K562 (cell line): Measurements from ENCODE around the gene MEGF9. TPM values are rescaled to one million over a fixed set of nuclear protein-coding genes. Genes with fewer than 3 reads are reported as not detected.
A peak's percentile ranks its signal among the peaks of the same experiment; 100 is the strongest.

Experiments
- BDP1 ChIP-seq: IDR thresholded peaks from 3 replicates; pipeline ENCODE4 v1.6.1; 2011; ENCODE audit not compliant: insufficient read length, insufficient read depth
- COPS2 ChIP-seq: fragments of 450-650 bp; conservative IDR thresholded peaks from 2 replicates; pipeline ENCODE4 v1.6.1; 2016; ENCODE audit warnings: mild to moderate bottlenecking, moderate library complexity
- DIDO1 ChIP-seq: fragments of 450-650 bp; IDR thresholded peaks from 2 replicates; pipeline ENCODE4 v1.6.1; 2016; ENCODE audit warnings: low read depth, missing biosample characterization, missing genetic modification characterization
- HDAC8 ChIP-seq: fragments of 450-650 bp; IDR thresholded peaks from 2 replicates; pipeline ENCODE4 v1.6.1; 2016; ENCODE audit warnings: mild to moderate bottlenecking, missing genetic modification characterization, moderate library complexity, missing compliant biosample characterization
- LARP7 ChIP-seq: fragments of 450-650 bp; IDR thresholded peaks from 2 replicates; pipeline ENCODE4 v1.6.1; 2016
- MLLT1 ChIP-seq, 2 experiments: fragments of 450-650 bp; IDR thresholded peaks; 2 replicates each; pipeline ENCODE4 v1.6.1; 2016
- MTF1 ChIP-seq: fragments of 250-450 bp; sonication (Bioruptor Pico); IDR thresholded peaks from 2 replicates; pipeline ENCODE4 v1.9.0; 2021; ENCODE audit warnings: moderate library complexity, mild to moderate bottlenecking, inconsistent platforms, borderline replicate concordance
- NCOR1 ChIP-seq: fragments of 450-650 bp; IDR thresholded peaks from 2 replicates; pipeline ENCODE4 v1.6.1; 2016; ENCODE audit warnings: mild to moderate bottlenecking, moderate library complexity
- NR2C1 ChIP-seq, 2 experiments: fragments of 450-650 bp; IDR thresholded peaks; 2 replicates each; pipeline ENCODE4 v1.6.1; 2017; ENCODE audit warnings: mild to moderate bottlenecking in 2 of 2, antibody characterized with exemption in 1 of 2, inconsistent platforms in 1 of 2, missing compliant biosample characterization in 1 of 2, missing genetic modification characterization in 1 of 2
- PRPF4 ChIP-seq: fragments of 200-400 bp; formaldehyde crosslinking; IDR thresholded peaks from one replicate; pipeline ENCODE4 v1.6.1; 2017; ENCODE audit warnings: low read length, low read depth, mild to moderate bottlenecking; ENCODE audit not compliant: insufficient read depth, poor library complexity, severe bottlenecking
- RBM17 ChIP-seq: fragments of 200-400 bp; formaldehyde crosslinking; IDR thresholded peaks from 2 replicates; pipeline ENCODE4 v1.6.1; 2017; ENCODE audit warnings: low read depth, mild to moderate bottlenecking, low read length, borderline replicate concordance
- SNRNP70 ChIP-seq: fragments of 200-400 bp; formaldehyde crosslinking; optimal IDR thresholded peaks from 2 replicates; pipeline ENCODE3; 2017; ENCODE audit warnings: low read depth, low read length
- SP2 ChIP-seq: IDR thresholded peaks from 2 replicates; pipeline ENCODE4 v1.6.1; 2011; ENCODE audit warnings: mild to moderate bottlenecking, low read depth, low read length, moderate library complexity; ENCODE audit not compliant: poor library complexity, severe bottlenecking; ENCODE audit errors: extremely low read depth
- SRSF9 ChIP-seq: fragments of 200-400 bp; formaldehyde crosslinking; IDR thresholded peaks from 2 replicates; pipeline ENCODE4 v1.6.1; 2017; ENCODE audit warnings: low read depth, low read length, borderline replicate concordance
- TEAD1 ChIP-seq, 2 experiments: fragments of 450-650 bp in 1 of 2; sonication (generic) in 1 of 2; formaldehyde crosslinking; IDR thresholded peaks; 2 replicates each; pipeline versions ENCODE4 v1.4.0 to v1.8.0; 2020 to 2022; ENCODE audit warnings: mild to moderate bottlenecking in 2 of 2, missing genetic modification reagents in 1 of 2
- TRIM28 ChIP-seq: fragments of 450-650 bp; IDR thresholded peaks from 2 replicates; pipeline ENCODE4 v1.6.1; 2017
- XRCC3 ChIP-seq: fragments of 450-650 bp; IDR thresholded peaks from 2 replicates; pipeline ENCODE4 v1.6.1; 2017; ENCODE audit warnings: mild to moderate bottlenecking, moderate library complexity
- ZFP1 ChIP-seq: fragments of 450-650 bp; formaldehyde crosslinking; IDR thresholded peaks from 2 replicates; pipeline ENCODE4 v1.4.0; 2020; ENCODE audit warnings: mild to moderate bottlenecking, mixed read lengths
- ZNF165 ChIP-seq: fragments of 250-450 bp; sonication (Bioruptor Pico); IDR thresholded peaks from 2 replicates; pipeline ENCODE4 v1.4.0; 2020; ENCODE audit warnings: borderline replicate concordance
- polyA plus RNA-seq, 8 experiments: library from polyadenylated mRNA; depleted of rRNA in 4 of 8; stranded (reverse) in 5 of 8; unstranded in 3 of 8; fragments of >200 nt; fragmentation: Nextera tagmentation in 2 of 8; fragmentation: Illumina TruSeq in 1 of 8; extraction: Ambion mirVana in 2 of 8; extraction: Trizol in 1 of 8; gene quantifications; 2 replicates each; pipeline versions ENCODE4 v1.2.1 to v1.2.3, GENCODE V29; 2011 to 2014; ENCODE audit warnings: inconsistent platforms in 1 of 8, missing spikeins in 1 of 8
- total RNA-seq, 7 experiments: library from RNA; depleted of rRNA in 6 of 7; stranded (reverse); fragments of >200 nt in 6 of 7; fragmentation: Illumina TruSeq in 2 of 7; extraction: Trizol in 2 of 7; gene quantifications; 2 replicates each; pipeline versions ENCODE4 v1.2.1 to v1.2.3, GENCODE V29; 2011 to 2021; ENCODE audit warnings: low replicate concordance in 1 of 7
- TF ChIP-seq, protein P1 (sequence below): fragments of 450-650 bp; IDR thresholded peaks from 2 replicates; pipeline ENCODE4 v1.6.1; 2016; ENCODE audit warnings: antibody characterized with exemption

The MEGF9 gene
- total and polyA plus RNA-seq, 9 of the 15 experiments (the other 6 are each of a cell fraction or from before 2014, with no cell fraction given), result 2.1 to 6.2 (median 3.8) TPM

DNA sequence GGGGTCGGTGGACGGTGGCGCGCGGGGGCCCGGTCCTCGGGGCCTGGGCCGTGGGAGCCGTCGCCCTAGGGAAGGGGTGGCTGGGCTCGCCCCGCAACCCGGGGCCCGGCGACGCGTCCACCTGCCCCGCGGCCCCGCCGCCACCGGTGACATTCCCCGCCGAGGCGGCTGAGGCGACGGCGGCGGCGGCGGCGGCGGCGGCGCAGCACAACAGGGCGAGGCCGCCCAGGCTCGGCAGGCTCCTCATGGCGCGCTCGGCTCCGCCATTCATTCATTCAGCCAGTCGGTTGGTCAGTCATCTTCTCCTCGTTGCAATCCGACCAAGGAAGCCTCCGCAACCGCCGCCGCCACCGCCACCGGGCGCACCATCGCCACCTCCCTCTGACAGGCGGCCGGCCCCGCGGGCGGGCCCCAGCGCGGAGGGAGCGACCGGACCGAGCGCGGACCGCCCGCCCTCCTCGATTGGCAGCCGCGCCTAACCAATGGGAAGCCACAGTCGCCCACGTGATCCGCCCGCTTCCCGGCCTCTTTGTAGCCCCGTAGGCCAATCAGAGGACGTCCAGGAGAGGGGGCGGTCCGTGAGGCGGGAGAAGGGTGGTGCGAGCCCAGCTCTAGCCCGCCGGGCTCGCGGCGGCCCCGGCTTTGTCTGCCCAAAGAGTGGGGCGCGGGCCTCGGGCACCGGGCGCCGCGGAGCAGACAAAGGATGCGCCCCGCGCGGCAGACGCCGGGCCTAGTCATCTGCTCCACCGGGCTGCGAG is at the start of gene MEGF9 (continued):
- TF ChIP-seq, protein P1, sequence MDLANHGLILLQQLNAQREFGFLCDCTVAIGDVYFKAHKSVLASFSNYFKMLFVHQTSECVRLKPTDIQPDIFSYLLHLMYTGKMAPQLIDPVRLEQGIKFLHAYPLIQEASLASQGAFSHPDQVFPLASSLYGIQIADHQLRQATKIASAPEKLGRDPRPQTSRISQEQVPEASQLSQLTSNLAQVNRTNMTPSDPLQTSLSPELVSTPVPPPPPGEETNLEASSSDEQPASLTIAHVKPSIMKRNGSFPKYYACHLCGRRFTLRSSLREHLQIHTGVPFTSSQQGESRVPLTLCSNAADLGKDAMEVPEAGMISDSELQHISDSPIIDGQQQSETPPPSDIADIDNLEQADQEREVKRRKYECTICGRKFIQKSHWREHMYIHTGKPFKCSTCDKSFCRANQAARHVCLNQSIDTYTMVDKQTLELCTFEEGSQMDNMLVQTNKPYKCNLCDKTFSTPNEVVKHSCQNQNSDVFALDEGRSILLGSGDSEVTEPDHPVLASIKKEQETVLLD, result no peak
- TF ChIP-seq SNRNP70 (no peak), TEAD1 (CRISPR knock-in tag; IDR thresholded peaks at IDR 0.05) (peak in 1 of 2 experiments; percentile 76; a peak in 1 of 4 replicates), MTF1 (no peak), NCOR1 (no peak), XRCC3 (no peak), SP2 (peak; percentile 75), NR2C1 (IDR thresholded peaks at IDR 0.05) (no peak), NR2C1 (tag; IDR thresholded peaks at IDR 0.05) (no peak), TRIM28 (no peak), SRSF9 (no peak), MLLT1 (IDR thresholded peaks at IDR 0.05) (no peak), DIDO1 (tag) (no peak), LARP7 (no peak), COPS2 (no peak), BDP1 (no peak), ZNF165 (CRISPR knock-in tag) (no peak), PRPF4 (no peak), RBM17 (no peak), ZFP1 (CRISPR knock-in tag) (no peak), HDAC8 (tag) (0 out of 2 replicates have a peak, but pooled peaks have one; percentile 31)
